ENCODE data around the gene POGZ. TPM values are rescaled to one million over a fixed set of nuclear protein-coding genes. Genes with fewer than 3 reads are reported as not detected.

POGZ gene
- total RNA-seq, 1 donor from 2014 or later, result 135 TPM

- intact Hi-C loops (cut with micrococcal nuclease), result loop anchor here (1.0 kb wide), 2 partner anchors 14 to 38 kb away; partner anchors contain the start of genes CGN and POGZ
- peaks cover 5% of the 10 kb centered on the region for H3K4me1 Mint-ChIP-seq
- peaks cover 3% of the 10 kb centered on the region for H3K27me3 Mint-ChIP-seq
- peak overlapping the region; percentile 72 for H3K27ac Mint-ChIP-seq
- no peaks in the 10 kb centered on the region for H3K9me3 Mint-ChIP-seq
- ATAC-seq (ENCODE audit: low read depth) (peak; percentile 65), DNase-seq (peak; percentile 54)
- TF ChIP-seq CTCF (IDR thresholded peaks at IDR 0.05), result no peak
- no peaks in the 10 kb centered on the region for H3K36me3 Mint-ChIP-seq (ENCODE audit: low read depth)
- peak overlapping the region; percentile 86 for H3K4me3 Mint-ChIP-seq
- ChIA-PET CTCF (interaction anchor here (1.0 to 1.9 kb wide), 2 partner anchors 14 to 28 kb away, joined by 3 to 8 read pairs; partner anchors contain the start of gene POGZ), POLR2A (interaction anchor here (0.7 to 6.1 kb wide), 2 partner anchors 9 to 14 kb away, joined by 11 to 122 read pairs; partner anchors contain the start of gene POGZ)
Observed at GRCh38 chr1:151472856-151473731, 13.8 kb upstream of the POGZ start.

- H3K27ac Mint-ChIP-seq, result no peak overlapping the region
- no peak for TF ChIP-seq CTCF (IDR thresholded peaks at IDR 0.05)
- H3K36me3 Mint-ChIP-seq (ENCODE audit: low read depth), result no peaks in the 10 kb centered on the region
- H3K4me3 Mint-ChIP-seq, result no peak overlapping the region
- ChIA-PET CTCF (no interaction called here), POLR2A (interaction anchor here (1.4 kb wide), 1 partner anchor 9 kb away, joined by 3 read pairs; no protein-coding TSS in a partner anchor)
- DNase-seq (no peak), ATAC-seq (ENCODE audit: low read depth) (no peak)
- H3K9me3 Mint-ChIP-seq, result no peaks in the 10 kb centered on the region
- intact Hi-C loops (cut with micrococcal nuclease), result no loop called here
- H3K4me1 Mint-ChIP-seq, result peaks cover 3% of the 10 kb centered on the region
- H3K27me3 Mint-ChIP-seq, result peaks cover 30% of the 10 kb centered on the region
Observed at GRCh38 chr1:151465026-151465425, 5.7 kb upstream of the POGZ start.

GRCh38 chr1:151461694-151462093 lies 2.4 kb upstream of the POGZ start:
- ATAC-seq (ENCODE audit: low read depth), result no peak
- peaks cover 23% of the 10 kb centered on the region for H3K4me1 Mint-ChIP-seq
- no peak overlapping the region for H3K4me3 Mint-ChIP-seq
- ChIA-PET CTCF (no interaction called here), POLR2A (interaction anchor here (5.9 kb wide), 1 partner anchor 11 kb away, joined by 122 read pairs; no protein-coding TSS in a partner anchor)
- H3K9me3 Mint-ChIP-seq, result no peaks in the 10 kb centered on the region
- intact Hi-C loops (cut with micrococcal nuclease), result no loop called here
- H3K27ac Mint-ChIP-seq, result no peak overlapping the region
- H3K36me3 Mint-ChIP-seq (ENCODE audit: low read depth), result peaks cover 7% of the 10 kb centered on the region
- no peak for DNase-seq
- no peak for TF ChIP-seq CTCF (IDR thresholded peaks at IDR 0.05)
- H3K27me3 Mint-ChIP-seq, result peaks cover 24% of the 10 kb centered on the region

GRCh38 chr1:151458802-151459330 lies 428 bp downstream of the POGZ start:
- DNase-seq, result peak; percentile 57
- intact Hi-C loops (cut with micrococcal nuclease), result loop anchor here (1.0 to 5.0 kb wide), 8 partner anchors 14 to 378 kb away; partner anchors contain the start of genes C2CD4D, CGN, MRPL9 and RFX5
- CTCF ChIA-PET, result interaction anchor here (0.9 to 1.9 kb wide), 3 partner anchors 14 to 77 kb away, joined by 3 to 8 read pairs (median 3); no protein-coding TSS in a partner anchor
- H3K27me3 Mint-ChIP-seq, result peaks cover 12% of the 10 kb centered on the region
- H3K27ac Mint-ChIP-seq, result peak overlapping the region; percentile 91
- peaks cover 10% of the 10 kb centered on the region for H3K36me3 Mint-ChIP-seq (ENCODE audit: low read depth)
- no peak for TF ChIP-seq CTCF (IDR thresholded peaks at IDR 0.05)
- no peaks in the 10 kb centered on the region for H3K9me3 Mint-ChIP-seq
- POLR2A ChIA-PET, result interaction anchor here (0.6 to 5.9 kb wide), 17 partner anchors 11 to 1571 kb away, joined by 3 to 122 read pairs (median 4); partner anchors contain the start of genes PI4KB, PSMB4, RPRD2 and S100A11
- ATAC-seq (ENCODE audit: low read depth), result peak; percentile 53
- peaks cover 44% of the 10 kb centered on the region for H3K4me1 Mint-ChIP-seq
- peak overlapping the region; percentile 89 for H3K4me3 Mint-ChIP-seq
